Activated CD8-positive, alpha-beta memory T cell treated with anti-CD3 and anti-CD28 coated beads for 48 hours (primary cell): ENCODE measurements around the gene MICU1.
"Not testable (repeated sequence)": the region's sequence is repeated elsewhere in the genome, so short reads cannot be mapped to it uniquely, and the experiment has no call there.

Source experiments
- DNase-seq, 3 experiments: peaks; one replicate each; pipeline ENCODE4 v3.0.0-alpha.2; 2020; ENCODE audit warnings: low read depth in 2 of 3, low spot score in 2 of 3

MICU1 gene, protein sequence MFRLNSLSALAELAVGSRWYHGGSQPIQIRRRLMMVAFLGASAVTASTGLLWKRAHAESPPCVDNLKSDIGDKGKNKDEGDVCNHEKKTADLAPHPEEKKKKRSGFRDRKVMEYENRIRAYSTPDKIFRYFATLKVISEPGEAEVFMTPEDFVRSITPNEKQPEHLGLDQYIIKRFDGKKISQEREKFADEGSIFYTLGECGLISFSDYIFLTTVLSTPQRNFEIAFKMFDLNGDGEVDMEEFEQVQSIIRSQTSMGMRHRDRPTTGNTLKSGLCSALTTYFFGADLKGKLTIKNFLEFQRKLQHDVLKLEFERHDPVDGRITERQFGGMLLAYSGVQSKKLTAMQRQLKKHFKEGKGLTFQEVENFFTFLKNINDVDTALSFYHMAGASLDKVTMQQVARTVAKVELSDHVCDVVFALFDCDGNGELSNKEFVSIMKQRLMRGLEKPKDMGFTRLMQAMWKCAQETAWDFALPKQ

GRCh38 chr10:72625608-72626443, at the start of gene MICU1:
MICU1 (minus strand) TSS chr10:72626079; CDS start chr10:72566793, 59,286 bp downstream.
- DNase-seq, result peak; percentile 76 to 89 (median 80)

DNA sequence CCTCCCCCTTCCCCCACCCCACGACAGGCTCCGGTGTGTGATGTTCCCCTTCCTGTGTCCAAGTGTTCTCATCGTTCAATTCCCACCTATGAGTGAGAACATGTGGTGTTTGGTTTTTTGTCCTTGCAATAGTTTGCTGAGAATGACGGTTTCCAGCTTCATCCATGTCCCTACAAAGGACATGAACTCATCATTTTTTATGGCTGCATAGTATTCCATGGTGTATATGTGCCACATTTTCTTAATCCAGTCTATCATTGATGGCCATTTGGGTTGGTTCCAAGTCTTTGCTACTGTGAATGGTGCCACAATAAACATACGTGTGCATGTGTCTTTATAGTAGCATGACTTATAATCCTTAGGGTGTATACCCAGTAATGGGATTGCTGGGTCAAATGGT, 48.3 kb upstream of the MICU1 start:
- not testable (repeated sequence) for DNase-seq

- no peak for DNase-seq
Measured at GRCh38 chr10:72673280-72673679, 47.4 kb upstream of the MICU1 start.

DNA sequence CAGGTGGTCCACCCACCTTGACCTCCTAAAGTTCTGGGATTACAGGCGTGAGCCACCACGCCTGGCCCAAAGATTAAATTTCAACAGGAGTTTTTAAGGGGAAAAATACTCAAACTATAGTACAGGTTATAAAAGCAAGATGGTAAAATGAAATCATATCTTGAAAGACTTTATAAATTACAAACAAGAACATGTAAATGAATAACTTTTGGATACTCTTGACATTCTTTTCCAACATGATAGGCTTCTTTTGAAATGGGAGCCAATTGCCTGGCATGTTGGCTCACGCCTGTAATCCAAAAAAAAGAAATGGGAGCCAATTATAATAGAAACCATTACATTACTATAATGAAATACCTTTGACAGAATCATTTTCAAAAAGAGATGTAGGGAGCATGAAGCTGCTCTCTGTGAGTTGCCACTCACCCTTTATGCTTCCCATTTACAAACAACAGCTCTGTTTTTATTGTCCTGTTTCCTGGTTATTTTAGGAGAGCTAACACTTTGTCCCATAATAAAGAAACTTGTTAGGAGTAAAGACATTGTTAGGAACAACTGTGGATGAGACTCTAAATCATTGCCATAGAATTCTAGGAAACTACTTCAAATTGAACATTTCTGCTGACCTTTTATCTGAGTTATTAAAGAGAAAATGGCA, 41.5 kb upstream of the MICU1 start:
- no peak for DNase-seq

DNA sequence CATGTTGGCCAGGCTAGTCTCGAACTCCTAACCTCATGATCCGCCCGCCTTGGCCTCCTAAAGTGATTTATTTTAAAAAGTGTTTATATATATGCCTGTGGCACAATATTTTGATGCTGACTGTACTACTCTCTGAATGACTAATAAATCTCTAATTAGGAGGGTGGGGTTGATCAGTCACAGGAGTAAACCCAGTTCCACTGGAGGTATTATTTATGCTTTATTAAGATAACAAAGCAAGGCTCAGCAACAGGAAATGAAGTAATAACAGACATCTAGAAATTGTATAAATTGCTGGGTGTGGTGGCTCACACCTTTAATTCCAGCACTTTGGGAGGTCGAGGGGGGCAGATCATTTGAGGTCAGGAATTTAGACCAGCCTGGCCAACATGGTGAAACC, 40.0 kb upstream of the MICU1 start:
- DNase-seq, result no peak

DNA sequence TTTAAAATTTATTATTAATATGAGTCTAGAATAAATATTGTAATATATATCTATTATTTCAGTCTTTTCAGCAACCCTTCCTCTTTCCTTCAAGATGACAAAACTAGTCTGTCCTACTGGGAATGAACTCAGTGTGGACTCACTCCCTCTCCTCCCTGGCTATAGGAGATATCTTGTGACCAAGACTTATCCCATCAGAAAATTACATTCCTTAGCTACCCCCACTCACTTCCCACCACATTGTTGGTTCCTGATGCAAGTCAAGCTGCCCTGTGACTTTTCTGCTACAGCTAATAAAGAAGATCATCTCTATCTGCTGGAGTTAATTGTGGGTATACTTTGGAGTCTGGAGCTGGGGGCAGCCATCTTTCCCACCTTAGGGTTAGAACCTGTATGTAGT, 38.1 kb upstream of the MICU1 start:
- no peak for DNase-seq

DNA sequence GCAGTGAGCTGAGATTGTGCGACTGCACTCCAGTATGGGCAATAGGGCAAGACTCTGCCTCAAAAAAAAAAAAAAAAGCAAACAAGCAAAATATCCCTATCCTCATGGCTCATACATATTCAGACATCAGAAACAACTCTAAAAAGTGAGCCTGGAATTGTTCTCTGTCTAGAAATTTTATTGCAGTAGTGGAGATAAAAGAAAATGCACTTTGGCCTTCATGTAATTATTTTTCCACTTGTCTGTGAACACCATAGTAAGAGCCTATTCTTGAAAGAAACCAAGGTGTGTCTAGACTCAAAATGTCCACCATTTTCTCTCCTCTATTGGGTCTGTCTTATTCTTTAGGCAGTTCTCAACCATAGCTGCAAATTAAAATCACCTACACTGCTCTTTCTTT, 35.6 kb upstream of the MICU1 start:
- DNase-seq, result no peak

GRCh38 chr10:72660220-72660619, 34.3 kb upstream of the MICU1 start:
- DNase-seq, result no peak

DNA sequence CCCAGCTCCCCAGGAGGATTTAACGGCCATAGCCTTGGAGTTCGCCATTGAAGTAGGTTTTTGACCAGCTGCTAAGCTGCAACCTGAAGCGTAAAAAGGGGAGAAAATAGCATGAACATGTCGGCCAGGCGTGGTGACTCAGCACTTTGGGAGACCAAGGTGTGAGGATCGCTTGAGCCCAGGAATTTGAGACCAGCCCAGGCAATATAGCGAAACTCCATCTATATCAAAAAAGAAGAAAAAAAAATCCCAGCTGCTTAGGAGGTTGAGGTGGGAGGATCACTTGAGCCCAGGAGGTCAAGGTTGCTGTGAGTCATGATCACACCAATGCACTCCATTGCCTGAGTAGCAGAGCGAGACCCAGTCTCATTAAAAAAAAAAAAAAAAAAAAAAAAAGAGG, 33.8 kb upstream of the MICU1 start:
- no peak for DNase-seq

- no peak for DNase-seq
Measured at GRCh38 chr10:72658696-72659400, 33.0 kb upstream of the MICU1 start.

DNA sequence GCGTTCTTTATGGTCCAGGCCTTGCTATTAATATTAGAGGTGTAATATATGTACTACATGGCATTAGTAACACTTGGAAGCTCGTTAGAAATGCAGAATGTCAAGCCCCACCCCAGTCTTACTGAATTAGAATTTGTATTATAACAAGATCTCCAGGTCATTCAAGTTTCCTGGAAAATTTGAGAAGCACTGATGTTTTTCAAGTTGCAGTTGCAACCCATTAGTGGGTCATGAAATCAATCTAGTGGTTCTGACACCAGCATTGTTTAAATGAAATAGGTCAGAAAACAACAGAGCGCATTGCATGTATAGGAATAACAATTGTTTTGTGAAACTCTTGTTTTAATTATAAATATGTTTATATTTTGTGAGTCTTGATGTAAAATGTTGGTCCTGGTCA, 28.8 kb upstream of the MICU1 start:
- DNase-seq, result no peak

GRCh38 chr10:72653383-72654096, 27.7 kb upstream of the MICU1 start:
- DNase-seq, result no peak

DNA sequence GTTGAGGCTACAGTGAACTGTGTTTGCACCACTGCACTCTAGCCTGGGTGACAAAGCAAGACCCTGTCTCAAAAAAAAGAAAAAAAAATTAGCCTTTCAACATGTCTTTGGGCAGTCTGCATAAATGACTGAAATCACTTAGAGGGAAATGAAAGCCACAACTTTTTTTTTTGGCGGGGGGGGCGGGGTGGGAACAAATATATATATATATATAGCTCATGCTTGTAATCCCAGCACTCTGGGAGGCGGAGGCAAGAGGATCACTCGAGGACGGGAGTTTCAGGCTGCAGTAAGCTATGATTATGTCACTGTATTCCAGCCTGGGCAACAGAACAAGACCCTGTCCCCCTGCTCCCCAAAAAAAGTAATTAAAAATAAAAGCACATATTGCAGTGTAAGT, 23.4 kb upstream of the MICU1 start:
- DNase-seq, result no peak

- DNase-seq, result no peak
Measured at GRCh38 chr10:72648301-72648700, 22.4 kb upstream of the MICU1 start.

GRCh38 chr10:72646971-72647370, 21.1 kb upstream of the MICU1 start:
- DNase-seq, result not testable (repeated sequence)

GRCh38 chr10:72645263-72645858, 19.5 kb upstream of the MICU1 start:
- DNase-seq, result no peak

DNA sequence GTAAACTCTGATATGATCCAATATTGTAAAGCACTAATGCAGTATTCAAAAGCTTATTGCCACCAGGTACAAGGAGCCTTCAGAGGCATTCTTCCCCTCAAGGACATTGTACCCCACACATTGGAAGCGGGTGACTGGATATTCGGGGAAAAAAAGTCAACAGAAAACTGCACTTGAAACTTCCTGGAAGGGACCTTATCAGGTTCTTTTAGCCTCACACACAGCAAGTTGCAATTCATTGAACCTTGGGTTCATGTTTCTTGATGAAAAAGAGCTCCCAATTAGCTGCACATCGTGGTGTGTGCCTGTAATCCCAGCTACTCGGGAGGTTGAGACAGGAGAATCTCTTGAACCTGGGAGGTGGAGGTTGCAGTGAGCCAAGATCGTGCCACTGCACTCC, 16.4 kb upstream of the MICU1 start:
- no peak for DNase-seq

DNA sequence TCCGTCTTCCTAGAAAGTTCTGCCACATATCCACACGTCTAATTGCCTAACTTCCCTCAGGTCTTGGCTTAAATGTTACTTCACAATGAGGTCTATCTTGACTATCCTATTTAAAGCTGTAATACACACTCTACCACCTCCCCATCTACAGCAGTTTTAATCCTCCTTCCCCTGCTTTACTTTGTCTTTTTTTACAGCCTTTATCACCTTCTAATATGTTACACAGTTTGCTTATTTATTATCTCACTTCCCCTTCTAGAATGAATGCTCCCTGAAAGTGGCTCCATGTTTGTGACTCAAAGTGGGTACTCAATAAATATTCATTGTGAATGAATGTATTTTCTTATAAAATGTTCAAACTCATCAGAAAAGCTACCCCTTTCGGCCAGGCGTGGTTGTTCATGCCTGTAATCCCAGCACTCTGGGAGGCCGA, 13.6 kb upstream of the MICU1 start:
- no peak for DNase-seq

DNA sequence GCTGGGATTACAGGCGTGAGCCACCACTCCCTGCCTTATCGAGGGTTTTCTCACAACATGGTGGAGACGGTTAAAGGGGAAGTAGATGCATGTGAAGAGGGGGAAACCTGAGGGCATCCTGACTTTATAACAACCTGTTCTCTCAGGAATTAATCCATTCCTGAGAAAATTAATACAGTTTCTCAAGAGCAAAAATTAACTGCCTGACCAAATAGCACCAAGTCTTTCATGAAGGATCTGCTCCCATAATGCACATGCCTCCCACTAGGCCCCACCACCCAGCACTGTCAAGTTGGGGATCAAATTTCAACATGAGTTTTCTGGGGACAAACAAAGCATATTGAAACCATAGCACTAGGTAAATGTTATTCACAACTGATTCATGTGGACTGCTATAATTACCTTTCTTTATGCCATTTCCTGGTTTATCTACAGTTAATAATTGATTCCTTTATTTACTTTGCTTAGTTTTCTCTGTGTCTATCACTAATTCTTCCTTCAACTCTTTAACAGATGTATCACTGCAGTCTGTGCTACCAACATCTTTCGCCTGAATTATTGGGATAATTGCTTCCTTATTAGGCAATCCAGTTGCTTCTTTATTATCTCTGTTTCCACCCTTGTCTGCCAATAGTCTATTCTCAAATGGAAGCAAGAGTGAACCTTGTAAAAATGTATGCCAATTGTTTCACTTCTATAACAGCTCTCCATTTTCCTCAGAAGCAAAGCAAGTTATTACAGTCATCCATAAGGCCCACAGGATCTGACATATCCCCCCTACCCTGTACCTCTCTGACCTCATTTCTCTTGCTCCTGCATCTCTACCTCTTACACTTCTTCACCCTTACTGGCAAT, 12.9 kb upstream of the MICU1 start:
- DNase-seq, result no peak
